HG02981 (cell line): ENCODE results near the gene MARCHF4.
"Not testable (repeated sequence)": the region's sequence is repeated elsewhere in the genome, so short reads cannot be mapped to it uniquely, and the experiment has no call there.

Experiments
- ATAC-seq: cut with Tn5 transposase; IDR thresholded peaks from one replicate; pipeline ENCODE4 v1.9.1; 2021; ENCODE audit warnings: mild to moderate bottlenecking, moderate library complexity; ENCODE audit not compliant: unreplicated experiment

The MARCHF4 gene

DNA sequence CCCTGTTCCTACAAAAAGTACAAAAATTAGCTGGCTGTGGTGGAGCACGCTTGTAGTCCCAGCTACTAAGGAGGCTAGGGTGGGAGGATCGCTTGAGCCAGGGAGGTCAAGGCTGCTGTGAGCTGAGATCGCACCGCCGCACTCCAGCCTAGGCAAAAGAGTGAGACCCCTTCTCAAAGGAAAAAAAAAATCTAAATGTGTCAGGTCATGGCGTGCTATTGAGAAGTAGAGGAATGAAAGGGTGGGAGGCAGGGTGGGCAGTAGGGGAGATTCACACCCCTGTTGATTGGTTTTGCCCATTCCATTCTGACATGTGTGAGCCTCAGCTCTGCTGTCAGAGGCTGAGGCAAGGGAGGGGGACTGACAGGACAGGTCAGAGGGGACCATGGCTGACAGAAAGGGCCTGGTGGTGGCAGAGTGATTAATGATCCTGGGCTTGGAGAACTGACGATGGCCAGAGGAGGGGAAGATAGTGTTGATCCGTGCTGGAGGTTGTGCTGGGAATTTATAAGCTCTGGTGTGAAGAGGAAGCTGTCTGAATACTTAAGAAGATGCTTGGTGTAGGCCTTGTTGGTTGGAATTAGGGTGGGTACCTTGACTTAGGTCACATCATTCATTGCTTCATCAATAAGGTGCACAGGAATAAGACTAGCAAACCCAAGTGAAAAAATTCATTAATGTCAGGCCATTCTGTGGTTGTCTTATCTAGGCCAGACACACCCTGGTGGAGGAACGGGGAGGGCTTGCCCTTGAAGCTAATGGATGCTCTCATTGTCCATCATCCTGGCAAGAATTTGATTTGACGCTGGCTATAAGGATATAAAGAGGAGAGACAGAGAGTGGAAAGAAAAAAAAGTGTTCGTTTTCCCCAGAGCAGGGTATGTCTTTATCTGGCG is 20.9 kb upstream of the MARCHF4 start:
- ATAC-seq, result no peak

DNA sequence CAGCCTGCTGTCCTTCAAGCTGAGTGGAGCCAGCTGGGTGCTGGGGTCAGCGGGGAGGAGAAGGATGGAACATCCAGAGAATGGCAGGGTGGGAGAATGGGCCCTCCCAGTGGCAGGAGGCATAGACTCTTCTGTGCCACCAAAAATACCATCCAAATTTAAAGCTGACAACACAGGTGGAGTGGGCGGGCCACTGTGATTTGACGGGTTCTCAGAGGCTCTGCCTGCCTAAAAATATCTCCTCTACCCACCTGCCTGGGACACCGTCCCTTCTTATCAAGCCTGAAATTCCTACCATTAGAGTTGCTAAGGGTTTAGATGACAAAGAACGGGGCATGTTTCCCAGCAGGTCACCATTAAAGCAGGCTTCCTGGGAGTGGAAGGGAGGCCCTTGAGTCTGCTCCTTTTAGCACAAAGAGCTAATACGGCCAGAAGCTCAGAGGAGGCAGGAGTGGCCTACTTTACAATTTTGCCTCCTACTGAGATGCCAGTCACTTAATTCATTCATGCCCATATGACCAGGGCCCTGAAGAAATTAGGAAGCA is 19.8 kb upstream of the MARCHF4 start:
- ATAC-seq, result no peak

DNA sequence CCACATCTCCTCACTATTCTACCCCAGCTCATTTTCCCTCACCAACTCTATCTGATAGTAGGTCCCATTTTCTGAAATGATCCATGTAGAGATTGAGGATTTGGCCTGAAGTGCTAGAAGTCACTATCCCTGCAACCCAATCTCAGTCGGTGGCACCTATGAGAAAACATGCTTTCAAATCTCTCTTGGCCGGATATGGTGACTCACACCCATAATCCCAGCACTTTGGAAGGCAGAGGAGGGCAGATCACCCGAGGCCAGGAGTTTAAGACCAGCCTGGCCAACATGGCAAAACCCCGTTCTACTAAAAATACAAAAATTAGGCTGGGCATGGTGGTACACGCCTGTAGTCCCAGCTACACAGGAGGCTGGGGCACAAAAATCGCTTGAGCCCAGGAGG is 19.1 kb upstream of the MARCHF4 start:
- ATAC-seq, result no peak

DNA sequence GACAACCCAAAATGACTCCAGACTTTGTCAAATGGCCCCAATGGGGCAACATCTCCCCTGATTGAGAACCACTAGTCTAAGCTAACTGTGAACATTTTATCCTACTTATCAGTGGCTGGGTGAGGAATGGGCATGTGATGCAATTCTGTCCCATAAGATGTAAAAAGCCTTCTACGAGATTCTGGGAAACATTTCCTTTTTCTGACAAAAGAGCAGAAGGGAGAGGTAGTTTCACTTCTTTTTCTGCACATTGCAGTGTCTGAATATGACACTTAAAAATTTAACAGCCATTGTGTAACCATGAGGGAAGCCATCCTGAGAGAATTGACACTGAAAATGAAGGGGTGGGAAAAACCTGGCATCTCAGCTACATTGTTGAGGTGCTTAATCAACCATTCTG is 17.3 kb upstream of the MARCHF4 start:
- ATAC-seq, result no peak

DNA sequence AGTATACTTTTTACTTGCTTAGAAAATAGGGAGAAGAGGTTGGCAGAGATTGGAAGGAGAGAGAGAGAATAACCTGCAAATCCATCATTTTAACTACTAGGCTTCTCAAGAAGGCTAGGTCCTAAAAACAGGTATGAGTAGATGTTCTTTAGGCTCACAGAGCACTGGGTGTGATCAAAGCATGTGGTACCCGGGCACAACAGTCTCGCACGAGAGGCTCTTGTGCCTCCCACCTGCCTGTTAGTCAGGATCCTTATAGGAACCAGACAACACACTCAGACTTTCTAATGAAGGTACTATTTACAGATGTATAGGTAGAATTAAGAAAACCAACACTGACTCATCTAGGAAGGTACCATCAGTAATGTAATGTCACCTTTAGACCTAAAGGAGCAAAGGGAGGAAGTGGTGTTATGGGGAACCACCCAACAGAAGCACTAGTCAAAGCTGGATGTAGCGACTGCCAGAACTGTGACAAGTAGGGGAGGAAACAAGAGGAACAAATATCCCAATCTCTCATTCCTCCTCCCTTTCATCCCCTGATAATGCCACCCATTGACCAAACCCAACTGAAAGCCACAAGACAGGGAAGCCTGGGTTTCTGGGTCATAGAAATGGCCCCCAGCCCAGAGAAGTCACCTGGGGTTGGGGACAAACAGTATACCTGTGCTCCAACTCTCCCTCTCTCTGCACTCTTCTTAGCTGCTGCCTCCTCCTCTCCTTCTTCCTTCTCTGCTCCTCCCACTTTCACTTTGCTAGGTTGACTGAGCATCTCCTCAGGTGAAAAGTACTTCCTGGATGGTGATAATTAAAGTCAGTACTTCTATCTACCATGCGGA is 16.0 kb upstream of the MARCHF4 start:
- ATAC-seq, result peak; percentile 77

DNA sequence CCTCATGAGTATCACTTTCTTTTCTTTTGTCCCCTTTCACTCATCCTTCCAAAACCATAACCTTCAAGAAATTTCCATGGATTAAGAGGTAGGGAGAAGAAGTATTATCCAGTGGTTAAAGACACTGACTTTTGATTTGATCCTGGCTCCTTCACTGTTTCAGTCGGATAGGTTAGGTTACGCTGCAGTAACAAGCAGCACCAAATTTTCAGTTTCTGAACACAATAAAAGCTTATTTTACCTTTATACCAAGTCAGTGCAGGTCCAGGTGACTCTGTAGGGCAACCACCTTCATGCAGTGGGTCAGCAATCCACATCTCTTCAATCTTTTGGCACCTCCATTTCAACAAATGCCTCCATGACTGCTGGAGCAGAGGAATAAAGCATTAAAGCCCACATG is 15.0 kb upstream of the MARCHF4 start:
- ATAC-seq, result no peak

DNA sequence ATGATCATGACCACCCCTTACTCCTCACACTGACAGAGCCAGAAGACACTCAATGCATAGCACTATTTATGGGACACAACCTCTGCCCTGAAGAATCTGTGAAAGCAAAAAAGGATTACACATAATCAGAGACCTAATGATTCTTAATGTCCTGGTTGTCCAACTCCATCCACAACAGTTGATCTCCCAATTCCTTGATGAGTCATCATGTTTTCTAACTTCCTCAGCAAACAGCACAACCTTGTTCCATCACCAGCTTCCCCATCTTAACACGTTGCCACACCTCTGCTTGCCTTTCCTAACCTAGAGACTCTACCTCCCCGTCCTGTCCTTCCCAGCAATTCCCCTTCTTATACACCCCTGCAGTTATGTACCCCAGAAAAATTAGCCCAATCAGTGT is 13.2 kb upstream of the MARCHF4 start:
- no peak for ATAC-seq

DNA sequence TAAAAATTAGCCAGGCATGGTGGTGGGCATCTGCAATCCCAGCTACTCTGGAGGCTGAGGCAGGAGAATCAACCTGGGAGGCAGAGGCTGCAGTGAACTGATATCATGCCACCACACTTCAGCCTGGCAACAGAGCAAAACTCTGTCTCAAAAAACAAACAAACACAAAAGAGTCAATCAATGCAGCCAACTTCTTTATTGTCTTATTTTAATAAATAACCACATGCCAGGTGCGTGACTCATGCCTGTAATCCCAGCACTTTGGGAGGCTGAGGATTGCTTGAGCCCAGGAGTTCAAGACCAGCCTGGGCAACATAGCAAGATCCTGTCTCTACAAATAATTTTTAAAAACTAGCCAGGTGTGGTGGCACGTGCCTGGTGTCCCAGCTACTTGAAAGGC is 12.1 kb upstream of the MARCHF4 start:
- ATAC-seq, result not testable (repeated sequence)

DNA sequence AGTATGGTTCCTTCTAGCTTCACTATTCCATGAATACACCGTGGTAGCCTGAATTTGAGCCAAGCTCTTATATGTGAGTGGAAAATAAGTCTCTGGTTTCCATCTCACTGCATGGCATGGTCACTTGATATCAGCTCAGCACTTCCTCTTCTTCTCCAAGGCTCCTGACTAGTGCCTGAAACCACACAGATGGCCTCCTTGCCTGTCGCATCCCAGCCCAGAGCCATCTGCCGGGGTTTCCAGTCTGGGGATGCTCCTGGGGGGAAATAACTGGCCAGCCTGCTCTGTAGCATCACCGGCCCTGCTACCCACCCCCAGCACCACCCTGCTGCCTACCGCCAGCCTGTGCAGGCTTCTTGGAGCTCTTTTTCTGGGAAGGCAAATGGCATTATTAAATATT is 7.7 kb upstream of the MARCHF4 start:
- no peak for ATAC-seq

DNA sequence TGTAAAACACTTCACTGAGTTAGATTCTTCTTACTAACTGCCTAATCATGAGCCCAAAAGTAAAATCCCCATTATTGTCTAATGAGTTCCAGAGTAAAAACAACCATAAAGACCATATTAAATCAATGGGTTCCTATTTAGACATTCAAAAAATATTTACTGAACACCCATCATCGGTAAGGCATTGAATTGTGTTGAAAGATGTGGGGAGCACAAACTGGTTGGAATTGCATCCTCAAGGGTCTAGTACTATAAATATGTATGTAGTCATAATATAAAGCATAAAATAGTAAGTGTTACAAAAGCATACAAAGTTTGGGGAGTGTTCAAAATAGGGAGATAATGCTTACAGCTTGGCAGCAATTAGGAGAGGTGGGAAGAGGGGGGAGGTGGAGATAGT is 3.0 kb upstream of the MARCHF4 start:
- no peak for ATAC-seq

DNA sequence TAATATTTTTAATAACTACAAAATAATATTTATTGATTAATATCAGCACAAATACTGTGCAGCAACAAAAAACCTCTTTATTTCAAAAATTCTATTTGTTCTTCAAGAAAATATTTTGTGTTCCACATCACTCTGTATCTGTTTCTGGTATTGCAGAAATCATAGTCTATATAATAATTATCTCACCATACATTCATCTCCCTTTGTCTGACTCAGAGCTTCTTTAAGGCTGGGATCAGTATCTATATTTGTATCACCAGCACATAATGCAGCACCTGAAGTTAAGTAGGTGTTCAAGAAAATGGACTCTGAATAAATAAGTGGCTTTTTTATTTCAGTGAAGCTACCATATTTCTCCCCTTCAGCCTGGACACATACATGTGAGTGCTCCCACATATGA is 1.6 kb upstream of the MARCHF4 start:
- no peak for ATAC-seq

DNA sequence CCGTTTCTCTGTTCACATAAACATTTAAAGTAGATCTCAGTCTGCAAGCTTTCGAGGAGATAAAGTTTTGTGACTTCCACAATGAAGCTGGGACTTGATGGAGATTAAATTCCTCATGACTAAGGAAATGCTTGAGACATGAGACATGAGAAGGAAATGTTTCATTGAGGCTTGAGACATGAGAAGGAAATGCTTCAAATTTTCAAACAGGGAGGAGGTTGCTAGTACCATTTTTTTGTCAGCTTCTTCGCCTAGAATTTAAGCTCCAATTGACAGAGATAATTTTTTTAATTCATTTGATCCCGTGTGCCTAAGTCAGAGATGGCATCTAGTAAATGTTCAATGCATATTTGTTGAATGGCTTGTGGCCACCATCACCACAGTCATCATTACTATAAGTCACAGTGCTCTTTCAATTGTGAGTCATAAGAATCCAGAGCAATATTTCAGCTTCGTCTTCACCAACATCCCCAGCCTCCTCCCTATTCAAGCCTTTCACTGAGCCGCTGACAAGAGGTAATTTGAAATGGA is 543 bp upstream of the MARCHF4 start:
- no peak for ATAC-seq

DNA sequence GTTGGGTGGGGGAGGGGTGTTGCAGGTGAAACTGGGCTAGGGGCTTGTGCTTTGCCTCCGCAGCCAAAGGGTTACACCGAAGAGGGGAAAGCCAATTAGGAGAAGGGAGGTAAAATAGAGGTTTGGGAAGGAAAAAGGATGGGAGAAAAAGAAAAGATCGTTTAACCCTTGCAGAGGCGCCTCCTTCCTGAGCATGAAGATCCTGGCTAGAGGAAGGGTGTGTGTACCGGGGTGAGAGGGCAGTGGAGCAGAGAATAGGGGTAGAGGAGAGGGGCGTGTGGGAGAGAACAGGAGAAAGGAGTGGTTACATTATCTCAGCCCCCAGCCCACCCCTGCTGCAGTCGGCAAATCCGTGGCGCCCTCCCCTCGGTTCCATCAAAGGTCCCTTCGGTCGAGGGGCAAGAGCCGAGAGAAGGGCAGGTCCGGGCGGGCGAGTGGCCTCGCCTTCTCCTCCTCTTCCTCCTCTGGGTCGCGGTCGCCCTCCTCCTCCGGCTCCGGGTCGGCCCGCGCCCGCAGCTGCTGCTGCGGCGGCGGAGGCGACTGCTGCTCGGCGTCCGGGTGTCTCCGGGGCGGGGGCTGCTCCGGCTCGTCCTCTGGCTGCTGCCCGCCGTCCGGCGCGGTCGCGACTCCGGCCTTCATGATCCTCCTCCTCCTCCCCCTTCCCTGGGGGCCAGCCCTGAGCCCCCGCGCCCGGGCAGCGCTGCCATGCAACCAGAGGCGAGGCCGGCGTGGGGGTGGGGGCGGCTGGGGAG is 1.1 kb downstream of the MARCHF4 start:
- ATAC-seq, result no peak

DNA sequence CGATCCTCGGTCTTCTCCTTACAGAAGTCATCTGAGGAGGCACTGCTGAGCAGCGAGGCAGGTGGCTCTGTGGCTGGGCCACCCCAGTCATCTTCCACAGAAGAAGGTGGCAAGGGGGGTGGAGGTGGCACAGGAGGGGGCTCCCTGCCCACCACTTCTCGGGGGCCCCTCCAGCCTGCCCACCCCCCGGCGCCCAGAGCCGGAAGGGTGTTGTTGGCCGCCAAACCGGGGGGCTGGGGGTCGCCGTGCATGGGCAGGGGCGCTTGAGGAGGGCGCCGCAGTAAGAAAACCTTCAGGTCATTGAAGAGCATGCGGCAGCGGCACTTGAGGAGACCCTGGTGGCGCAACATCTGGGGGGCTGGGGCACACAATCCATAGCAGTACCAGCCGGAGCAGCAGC is 2.5 kb downstream of the MARCHF4 start:
- no peak for ATAC-seq

DNA sequence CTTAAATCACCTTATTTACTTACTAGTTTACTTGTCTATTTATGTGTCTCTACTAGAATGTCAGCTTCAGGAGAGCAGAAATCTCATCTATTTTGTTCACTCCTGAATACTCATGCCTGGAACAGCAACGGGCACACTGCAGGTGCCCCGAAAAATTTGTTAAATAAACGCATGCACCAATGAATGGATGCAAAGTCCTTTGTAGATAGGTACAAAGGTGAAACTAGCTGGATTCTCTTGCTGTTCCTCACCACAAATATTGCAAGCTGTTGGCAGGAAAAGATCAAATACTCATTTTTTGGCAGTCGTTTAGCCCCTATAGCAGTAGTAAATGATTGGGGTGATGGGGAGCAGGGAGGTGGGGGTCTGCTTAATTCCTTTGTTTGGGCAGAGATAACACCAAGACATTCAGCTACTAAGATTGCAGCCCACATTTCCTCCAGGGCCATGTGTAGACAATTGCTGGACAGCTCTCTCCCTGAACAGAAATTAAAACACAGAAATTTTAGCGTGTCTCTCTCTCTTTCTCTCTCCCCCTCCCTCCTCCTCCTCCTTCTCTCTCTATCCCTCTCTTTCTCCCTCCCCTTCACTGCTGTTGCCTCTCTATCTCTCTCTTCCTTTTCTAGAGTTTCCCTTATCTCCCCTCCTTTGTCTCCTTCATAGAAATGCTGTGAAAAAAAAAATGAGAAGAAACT is 5.4 kb downstream of the MARCHF4 start:
- no peak for ATAC-seq

DNA sequence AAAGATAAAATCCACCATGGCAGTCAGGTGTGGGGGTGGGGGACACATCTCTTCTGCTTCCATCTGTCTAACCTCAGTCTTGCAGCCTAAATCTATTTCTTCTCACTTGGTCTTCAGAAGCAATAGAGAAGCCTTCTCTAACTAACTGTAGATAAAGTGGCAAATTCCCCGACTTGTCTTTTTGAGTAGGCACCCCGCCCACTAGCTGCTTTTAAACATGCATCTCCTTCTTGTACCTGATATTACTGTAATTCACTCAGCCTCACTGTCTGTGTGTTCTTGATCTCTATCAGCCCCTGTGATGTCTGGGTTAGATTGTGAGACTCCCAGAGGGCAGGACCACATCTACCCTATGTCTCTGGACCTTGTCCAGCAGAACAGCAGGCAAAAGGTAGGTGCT is 6.8 kb downstream of the MARCHF4 start:
- no peak for ATAC-seq

DNA sequence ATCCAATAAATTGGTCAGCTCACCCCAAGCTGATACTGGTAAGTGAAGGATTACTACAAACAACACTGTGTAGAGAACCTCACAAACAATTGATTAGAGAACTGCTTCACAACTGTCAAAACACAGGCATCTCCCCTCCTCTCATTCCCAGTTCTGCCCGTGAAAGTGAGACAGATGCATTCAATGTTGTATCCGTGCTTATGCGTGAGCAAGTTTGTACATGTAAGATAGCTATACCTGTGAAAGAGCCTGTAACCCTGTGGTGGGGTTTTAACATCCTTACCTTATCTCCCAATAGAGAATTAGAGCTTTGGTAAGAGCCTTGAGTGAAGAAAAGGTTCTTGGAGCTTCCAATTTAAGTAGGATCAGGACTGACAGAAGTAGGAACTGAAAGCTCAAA is 9.1 kb downstream of the MARCHF4 start:
- ATAC-seq, result no peak

DNA sequence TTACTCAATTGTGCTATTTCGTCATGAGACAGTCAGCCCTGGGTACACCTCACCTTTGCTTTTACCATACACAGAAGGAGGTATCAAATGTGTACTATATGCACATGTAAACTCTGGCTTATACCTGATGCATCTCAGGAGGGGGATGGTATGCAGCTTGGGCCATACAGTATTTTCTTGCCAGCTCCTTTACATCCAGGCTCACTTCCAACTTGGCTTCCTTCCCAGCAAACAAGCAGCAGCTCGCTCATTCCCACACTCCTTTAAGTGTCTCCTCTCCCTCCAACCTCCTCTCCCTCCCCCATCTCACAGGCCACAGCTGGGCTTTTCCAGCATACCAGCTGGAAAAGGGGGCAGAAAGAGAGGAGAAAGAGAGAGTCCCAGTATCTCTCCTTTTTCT is 9.6 kb downstream of the MARCHF4 start:
- no peak for ATAC-seq

DNA sequence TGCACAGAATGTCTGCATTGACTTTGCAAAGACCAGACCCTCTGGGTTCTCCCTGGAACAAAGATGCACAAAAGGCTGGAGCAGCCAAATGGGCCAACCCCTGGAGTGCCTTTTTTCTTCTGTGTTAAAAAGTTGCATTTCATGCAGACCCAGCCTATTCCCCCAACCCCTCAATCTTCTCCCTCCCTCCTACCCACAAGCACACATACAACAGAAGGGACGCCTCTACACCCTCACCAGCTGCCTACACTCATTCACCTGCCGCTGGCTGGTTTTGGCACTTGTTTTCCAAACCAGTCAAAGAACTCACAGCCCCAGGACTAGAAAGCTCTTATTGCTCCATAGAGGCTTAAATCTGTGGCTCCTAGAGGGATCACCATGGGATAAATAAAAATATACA is 16.6 kb downstream of the MARCHF4 start:
- no peak for ATAC-seq

DNA sequence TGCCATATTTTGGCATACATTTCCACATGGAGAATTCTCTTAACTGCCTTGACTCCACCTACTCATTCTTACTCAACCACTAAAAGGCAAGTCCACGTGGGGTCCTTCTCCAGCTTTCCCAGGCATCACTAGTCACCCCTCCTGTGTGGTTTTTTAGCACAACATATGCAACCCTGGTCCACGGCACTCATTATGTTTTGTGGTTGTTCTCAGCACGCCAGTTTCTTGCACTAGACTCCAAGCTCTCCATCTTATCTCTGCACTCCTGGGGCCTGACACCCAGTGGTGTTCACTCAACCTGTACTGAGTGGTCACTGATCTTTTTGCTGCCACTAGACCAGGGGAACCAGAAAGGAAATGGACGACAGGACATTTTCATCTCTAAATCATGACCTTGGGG is 18.0 kb downstream of the MARCHF4 start:
- ATAC-seq, result no peak
